HCT116 (cell line): ENCODE results near the gene WSCD1. TPM values are rescaled to one million over a fixed set of nuclear protein-coding genes. Genes with fewer than 3 reads are reported as not detected.

Source experiments
- ATAC-seq: fragments of 200-7000 bp; cut with Tn5 transposase; 2 replicates; pipeline ENCODE4 v1.9.1; 2020; ENCODE audit warnings: mild to moderate bottlenecking, moderate library complexity
- BruUV-seq: library from RNA; stranded (reverse); fragments of 400-500 nt; replicated peaks from 2 replicates; lab custom pipeline; 2021; lab: Mats Ljungman, UMichigan
- CTCF ChIA-PET: fragments of 300-600 bp; sonication (Branson Sonifier 250); formaldehyde crosslinking; loops from one replicate; lab custom pipeline; 2021; ENCODE audit warnings: antibody characterized with exemption; lab: Charles Lee
- POLR2A ChIA-PET: fragments of 300-600, 350-600 bp; sonication (Branson Sonifier 250); formaldehyde crosslinking; loops from one replicate; lab custom pipeline; 2021; ENCODE audit warnings: antibody characterized with exemption; lab: Charles Lee
- RAD21 ChIA-PET, 2 experiments: fragments of 300-600 bp; sonication (Branson Sonifier 250); formaldehyde crosslinking; loops; one replicate each; lab custom pipeline; 2023; ENCODE audit warnings: low total read pairs in 2 of 2; ENCODE audit not compliant: uncharacterized antibody in 2 of 2, unreplicated experiment in 2 of 2, low non-redundant PET in 1 of 2; lab: Charles Lee
- DNase-seq: peaks from one replicate; pipeline ENCODE4 v3.0.0-alpha.2; 2010; ENCODE audit warnings: low read depth, low spot score
- H2AFZ ChIP-seq: fragments of 200-600 bp; shearing (Covaris generic), sonication (generic); 2 replicates; pipeline ENCODE4 v1.6.1; 2017; ENCODE audit warnings: low read depth, mixed run types, mixed read lengths, antibody characterized with exemption, low read length; ENCODE audit not compliant: poor library complexity, severe bottlenecking
- H3K27ac ChIP-seq: 2 replicates; pipeline ENCODE4 v1.5.1; 2012; ENCODE audit warnings: low read depth, low read length
- H3K27me3 ChIP-seq: fragments of 200-600 bp; sonication (generic); 2 replicates; pipeline ENCODE4 v1.6.1; 2016; ENCODE audit warnings: mixed run types, low read length, mixed read lengths; ENCODE audit not compliant: insufficient read depth
- H3K36me3 ChIP-seq, 2 experiments: fragments of 200-500 bp in 1 of 2; fragments of 200-600 bp in 1 of 2; sonication (Bioruptor generic) in 1 of 2; sonication (generic) in 1 of 2; 2 replicates each; pipeline versions ENCODE4 v1.5.1 to v1.6.1; 2014 to 2016; ENCODE audit warnings: low read length in 2 of 2, inconsistent platforms in 1 of 2, mixed read lengths in 1 of 2, mixed run types in 1 of 2; ENCODE audit not compliant: insufficient read depth in 2 of 2, control insufficient read depth in 1 of 2
- H3K4me1 ChIP-seq, 2 experiments: fragments of 200-600 bp in 1 of 2; sonication (generic) in 1 of 2; 2 replicates each; pipeline versions ENCODE4 v1.5.1 to v1.6.1; 2012 to 2017; ENCODE audit warnings: low read length in 2 of 2, inconsistent platforms in 1 of 2, mild to moderate bottlenecking in 1 of 2, mixed read lengths in 1 of 2, mixed run types in 1 of 2, moderate library complexity in 1 of 2; ENCODE audit not compliant: insufficient read depth in 2 of 2, control insufficient read depth in 1 of 2
- H3K4me2 ChIP-seq: fragments of 200-600 bp; sonication (generic); 2 replicates; pipeline ENCODE4 v1.6.1; 2017; ENCODE audit warnings: mixed run types, low read length, mixed read lengths
- H3K4me3 ChIP-seq, 2 experiments: fragments of 200-600 bp in 1 of 2; sonication (generic) in 1 of 2; replicated peaks in 1 of 2; 2 replicates each; pipeline ENCODE4 v1.5.1; 2011 to 2016; ENCODE audit warnings: low read length in 2 of 2, control low read depth in 1 of 2, low read depth in 1 of 2, mild to moderate bottlenecking in 1 of 2, mixed read lengths in 1 of 2, mixed run types in 1 of 2
- H3K79me2 ChIP-seq: fragments of 200-600 bp; sonication (generic); 2 replicates; pipeline ENCODE4 v1.6.1; 2017; ENCODE audit warnings: mild to moderate bottlenecking, mixed run types, low read length, moderate library complexity, mixed read lengths; ENCODE audit not compliant: insufficient read depth
- H3K9ac ChIP-seq: fragments of 200-600 bp; sonication (generic); 2 replicates; pipeline ENCODE4 v1.6.1; 2016; ENCODE audit warnings: low read length, mixed read lengths
- H3K9me2 ChIP-seq: fragments of 200-600 bp; sonication (generic), shearing (Covaris generic); 2 replicates; pipeline ENCODE4 v1.6.1; 2017; ENCODE audit warnings: mixed run types, mild to moderate bottlenecking, moderate library complexity; ENCODE audit not compliant: insufficient read depth
- H3K9me3 ChIP-seq, 2 experiments: fragments of 200-500 bp in 1 of 2; fragments of 200-600 bp in 1 of 2; sonication (Bioruptor generic) in 1 of 2; sonication (generic) in 1 of 2; 2 replicates each; pipeline ENCODE4 v1.6.1; 2014 to 2017; ENCODE audit warnings: low read length in 2 of 2, mixed read lengths in 2 of 2, inconsistent platforms in 1 of 2, low read depth in 1 of 2, mild to moderate bottlenecking in 1 of 2, mixed run types in 1 of 2, moderate library complexity in 1 of 2; ENCODE audit not compliant: control insufficient read depth in 1 of 2, insufficient read depth in 1 of 2
- H4K20me1 ChIP-seq: fragments of 200-600 bp; sonication (generic), shearing (Covaris generic); 2 replicates; pipeline ENCODE4 v1.6.1; 2017; ENCODE audit warnings: mixed run types, mild to moderate bottlenecking, moderate library complexity; ENCODE audit not compliant: insufficient read depth
- CEBPB ChIP-seq: IDR thresholded peaks from 2 replicates; pipeline ENCODE4 v1.6.1; 2012; ENCODE audit warnings: low read depth
- ELF1 ChIP-seq: IDR thresholded peaks from 2 replicates; pipeline ENCODE4 v1.6.1; 2012; ENCODE audit warnings: low read depth, borderline replicate concordance
- EZH2 ChIP-seq: fragments of 200-600 bp; sonication (generic); IDR thresholded peaks from 2 replicates; pipeline ENCODE4 v1.6.1; 2017; ENCODE audit warnings: antibody characterized with exemption, mixed run types
- EZH2phosphoT487 ChIP-seq: fragments of 200-600 bp; IDR thresholded peaks from 2 replicates; pipeline ENCODE4 v1.6.1; 2018; ENCODE audit warnings: antibody characterized with exemption, borderline replicate concordance
- FOSL1 ChIP-seq: IDR thresholded peaks from 2 replicates; pipeline ENCODE4 v1.6.1; 2012; ENCODE audit warnings: low read depth
- JUND ChIP-seq: IDR thresholded peaks from 2 replicates; pipeline ENCODE4 v1.6.1; 2012
- MAX ChIP-seq: IDR thresholded peaks from 2 replicates; pipeline ENCODE4 v1.6.1; 2012
- POLR2A ChIP-seq: IDR thresholded peaks from 2 replicates; pipeline ENCODE4 v1.7.0; 2011; ENCODE audit warnings: borderline replicate concordance; ENCODE audit not compliant: insufficient read depth, insufficient read length; ENCODE audit errors: extremely low read depth
- POLR2AphosphoS5 ChIP-seq: IDR thresholded peaks from 2 replicates; pipeline ENCODE4 v1.6.1; 2011; ENCODE audit warnings: mild to moderate bottlenecking, low read depth, low read length, moderate library complexity
- RAD21 ChIP-seq: IDR thresholded peaks from 2 replicates; pipeline ENCODE4 v1.6.1; 2012; ENCODE audit warnings: low read depth, mild to moderate bottlenecking
- SIN3A ChIP-seq: IDR thresholded peaks from 2 replicates; pipeline ENCODE4 v1.6.1; 2012; ENCODE audit warnings: low read depth
- TCF7L2 ChIP-seq: IDR thresholded peaks from 2 replicates; pipeline ENCODE4 v1.7.0; 2011; ENCODE audit warnings: borderline replicate concordance, inconsistent platforms; ENCODE audit not compliant: insufficient read depth, insufficient read length; ENCODE audit errors: extremely low read depth
- YY1 ChIP-seq: IDR thresholded peaks from 2 replicates; pipeline ENCODE4 v1.6.1; 2011; ENCODE audit warnings: low read length, low read depth, moderate library complexity, mild to moderate bottlenecking; ENCODE audit not compliant: insufficient replicate concordance; ENCODE audit errors: extremely low read depth
- ZFX ChIP-seq: fragments of 450-650 bp; IDR thresholded peaks from 2 replicates; pipeline ENCODE4 v1.6.1; 2017
- ZNF274 ChIP-seq: fragments of 200-500 bp; sonication (Bioruptor generic); IDR thresholded peaks from 2 replicates; pipeline ENCODE4 v1.6.1; 2014; ENCODE audit warnings: mild to moderate bottlenecking, low read depth, low read length, inconsistent platforms
- intact Hi-C: fragments of 100-400 bp; cut with micrococcal nuclease; formaldehyde crosslinking; loops from 2 replicates; pipeline ENCODE4 v1.10.0; 2022
- total RNA-seq: library from RNA; stranded (reverse); gene quantifications from one replicate; pipeline ENCODE4 v1.2.1, GENCODE V29; 2021; ENCODE audit not compliant: unreplicated experiment

Gene WSCD1
- total RNA-seq, 1 experiment from 2014 or later: 0.15 TPM

GRCh38 chr17:6067060-6067459, 3.1 kb upstream of the WSCD1 start:
- H2AFZ ChIP-seq: no peak overlapping the region
- no peak overlapping the region for H3K9ac ChIP-seq
- H3K9me3 ChIP-seq: no peaks in the 10 kb centered on the region
- no TSS peak for BruUV-seq
- intact Hi-C loops: loop anchor here (10.0 kb wide), 1 partner anchor 472 kb away; no protein-coding TSS in a partner anchor
- TF ChIP-seq ZFX (no peak), FOSL1 (no peak), SIN3A (no peak), RAD21 (no peak), CEBPB (no peak), POLR2A (no peak), MAX (no peak), POLR2AphosphoS5 (no peak), ELF1 (no peak), YY1 (no peak), EZH2 (no peak), EZH2phosphoT487 (no peak), ZNF274 (no peak), JUND (no peak), TCF7L2 (no peak)
- ATAC-seq: no peak
- peaks cover 47% of the 10 kb centered on the region for H3K27me3 ChIP-seq
- ChIA-PET POLR2A (no interaction called here), CTCF (no interaction called here), RAD21 (no interaction called here)
- no peaks in the 10 kb centered on the region for H3K36me3 ChIP-seq
- no peak overlapping the region for H3K27ac ChIP-seq
- H3K4me3 ChIP-seq: no peak overlapping the region
- H3K79me2 ChIP-seq: no peaks in the 10 kb centered on the region
- H3K4me1 ChIP-seq: no peaks in the 10 kb centered on the region
- no peak for DNase-seq
- no peaks in the 10 kb centered on the region for H3K9me2 ChIP-seq
- H4K20me1 ChIP-seq: no peaks in the 10 kb centered on the region
- no peak overlapping the region for H3K4me2 ChIP-seq
